Thoracic aorta (tissue), 2 donors: ENCODE data around the gene HOXC9. TPM values are rescaled to one million over a fixed set of nuclear protein-coding genes. Genes with fewer than 3 reads are reported as not detected.
A peak's percentile ranks its signal among the peaks of the same experiment; 100 is the strongest.

Experiments
- ATAC-seq: fragments of 150-250 bp; one replicate; pipeline ENCODE4 v1.8.0; 2017; ENCODE audit warnings: low read depth; ENCODE audit not compliant: insufficient number of reproducible peaks, low FRiP score
- DNase-seq: peaks from one replicate; pipeline ENCODE4 v3.0.0-alpha.2; 2020; ENCODE audit warnings: low spot score
- H3K27ac ChIP-seq, 2 donors: fragments of 200-600 bp; sonication (generic); 1 replicate in 1 of 2; 2 replicates in 1 of 2; pipeline ENCODE4 v1.5.1; 2016; ENCODE audit warnings: mild to moderate bottlenecking in 2 of 2, moderate library complexity in 2 of 2
- H3K27me3 ChIP-seq: fragments of 200-600 bp; sonication (generic); replicated peaks from 2 replicates; pipeline ENCODE4 v1.6.0; 2016; ENCODE audit warnings: mild to moderate bottlenecking; ENCODE audit not compliant: insufficient read depth
- H3K36me3 ChIP-seq: fragments of 200-600 bp; sonication (generic); one replicate; pipeline ENCODE4 v1.5.1; 2016
- H3K4me1 ChIP-seq, 2 donors: fragments of 200-600 bp; sonication (generic); 1 replicate in 1 of 2; 2 replicates in 1 of 2; pipeline versions ENCODE4 v1.5.1 to v1.6.0; 2016; ENCODE audit warnings: low read depth in 2 of 2, mild to moderate bottlenecking in 1 of 2; ENCODE audit not compliant: control insufficient read depth in 1 of 2
- H3K4me3 ChIP-seq: fragments of 200-600 bp; sonication (generic); 2 replicates; pipeline ENCODE4 v1.5.1; 2016; ENCODE audit warnings: mild to moderate bottlenecking
- H3K9me3 ChIP-seq: fragments of 200-600 bp; sonication (generic); 2 replicates; pipeline ENCODE4 v1.5.1; 2016
- total RNA-seq, 2 donors: library from RNA; depleted of rRNA; stranded (reverse); fragments of >200 nt; gene quantifications; one replicate each; pipeline versions ENCODE4 v1.1.0 to v1.2.3, GENCODE V29; 2016
- TF ChIP-seq, protein P1 (sequence below): fragments of 200-600 bp; sonication (generic); IDR thresholded peaks from one replicate; pipeline ENCODE4 v1.5.1; 2019; ENCODE audit warnings: antibody characterized with exemption

The HOXC9 gene
- total RNA-seq, 2 donors from 2014 or later, result not detected

GRCh38 chr12:53955036-53955775 lies 44.8 kb upstream of the HOXC9 start:
- Histone ChIP-seq H3K27me3 (peaks cover 36% of the 10 kb centered on the region), H3K4me3 (no peak overlapping the region), H3K36me3 (no peaks in the 10 kb centered on the region), H3K27ac (peak overlapping the region in 1 of 2 donors; percentile 35), H3K9me3 (no peaks in the 10 kb centered on the region), H3K4me1 (peaks cover 0 to 11% of the 10 kb centered on the region in 2 donors)
- TF ChIP-seq, protein P1, sequence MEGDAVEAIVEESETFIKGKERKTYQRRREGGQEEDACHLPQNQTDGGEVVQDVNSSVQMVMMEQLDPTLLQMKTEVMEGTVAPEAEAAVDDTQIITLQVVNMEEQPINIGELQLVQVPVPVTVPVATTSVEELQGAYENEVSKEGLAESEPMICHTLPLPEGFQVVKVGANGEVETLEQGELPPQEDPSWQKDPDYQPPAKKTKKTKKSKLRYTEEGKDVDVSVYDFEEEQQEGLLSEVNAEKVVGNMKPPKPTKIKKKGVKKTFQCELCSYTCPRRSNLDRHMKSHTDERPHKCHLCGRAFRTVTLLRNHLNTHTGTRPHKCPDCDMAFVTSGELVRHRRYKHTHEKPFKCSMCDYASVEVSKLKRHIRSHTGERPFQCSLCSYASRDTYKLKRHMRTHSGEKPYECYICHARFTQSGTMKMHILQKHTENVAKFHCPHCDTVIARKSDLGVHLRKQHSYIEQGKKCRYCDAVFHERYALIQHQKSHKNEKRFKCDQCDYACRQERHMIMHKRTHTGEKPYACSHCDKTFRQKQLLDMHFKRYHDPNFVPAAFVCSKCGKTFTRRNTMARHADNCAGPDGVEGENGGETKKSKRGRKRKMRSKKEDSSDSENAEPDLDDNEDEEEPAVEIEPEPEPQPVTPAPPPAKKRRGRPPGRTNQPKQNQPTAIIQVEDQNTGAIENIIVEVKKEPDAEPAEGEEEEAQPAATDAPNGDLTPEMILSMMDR, result no peak
- ATAC-seq (no peak), DNase-seq (no peak)

DNA sequence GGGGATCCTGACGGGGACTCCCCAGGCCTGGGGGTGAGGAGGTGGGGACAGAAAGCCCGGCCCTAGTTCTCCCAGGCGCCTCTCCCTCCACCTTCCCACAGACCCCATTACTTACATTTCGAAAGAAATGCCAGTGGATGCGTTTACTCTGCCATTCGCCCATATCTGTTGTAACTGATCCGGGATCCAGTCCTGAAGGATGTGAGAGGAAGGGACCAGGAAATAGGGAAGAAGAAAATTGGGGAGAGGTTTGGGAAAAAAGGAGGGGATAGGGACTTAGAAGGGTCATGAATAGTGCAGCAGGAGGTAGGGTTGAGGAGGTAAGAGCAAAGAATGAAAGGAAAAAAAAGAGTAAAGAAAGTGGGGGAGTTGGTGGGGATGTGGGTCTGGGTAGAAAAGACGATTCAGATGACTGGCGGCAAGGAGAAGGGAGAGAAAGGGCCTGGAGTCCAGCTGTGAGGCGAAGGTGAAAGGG lies 44.1 kb upstream of the HOXC9 start:
- no peak for ATAC-seq
- Histone ChIP-seq H3K4me1 (peaks cover 0 to 11% of the 10 kb centered on the region in 2 donors), H3K9me3 (no peaks in the 10 kb centered on the region), H3K27ac (peak overlapping the region in 1 of 2 donors; percentile 35), H3K27me3 (peaks cover 36% of the 10 kb centered on the region), H3K36me3 (no peaks in the 10 kb centered on the region), H3K4me3 (no peak overlapping the region)
- TF ChIP-seq, protein P1, result no peak
- DNase-seq, result no peak

DNA sequence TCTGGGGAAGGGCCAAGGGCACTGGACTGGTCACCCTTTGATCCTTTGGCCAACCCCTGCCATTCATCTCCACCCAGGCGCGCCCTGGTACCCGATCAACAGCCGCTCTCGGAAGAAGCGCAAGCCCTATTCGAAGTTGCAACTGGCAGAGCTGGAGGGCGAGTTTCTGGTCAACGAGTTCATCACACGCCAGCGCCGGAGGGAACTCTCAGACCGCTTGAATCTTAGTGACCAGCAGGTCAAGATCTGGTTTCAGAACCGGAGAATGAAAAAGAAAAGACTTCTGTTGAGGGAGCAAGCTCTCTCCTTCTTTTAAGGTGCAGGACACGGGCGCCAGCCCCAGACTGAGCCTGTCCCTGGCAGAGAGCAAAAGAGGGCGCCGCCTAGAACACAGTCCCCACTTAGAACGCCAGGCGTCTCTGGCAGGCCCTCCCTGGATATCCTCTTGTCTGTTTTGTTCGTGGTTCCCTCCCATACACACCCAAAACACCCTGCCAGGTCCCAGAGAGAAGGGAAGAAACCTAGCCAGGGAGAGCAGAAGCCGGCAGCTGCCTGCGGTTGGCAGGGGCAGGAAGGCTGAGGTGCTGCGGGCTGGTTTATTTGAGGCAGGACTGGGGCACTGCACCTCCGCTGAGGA lies 43.6 kb upstream of the HOXC9 start:
- Histone ChIP-seq H3K36me3 (no peaks in the 10 kb centered on the region), H3K4me3 (no peak overlapping the region), H3K4me1 (peaks cover 0 to 11% of the 10 kb centered on the region in 2 donors), H3K27me3 (peaks cover 31% of the 10 kb centered on the region), H3K27ac (no peak overlapping the region), H3K9me3 (no peaks in the 10 kb centered on the region)
- DNase-seq, result no peak
- TF ChIP-seq, protein P1, result no peak
- no peak for ATAC-seq

GRCh38 chr12:53956914-53957536 lies 42.9 kb upstream of the HOXC9 start:
- no peak for DNase-seq
- H3K4me3 ChIP-seq, result no peak overlapping the region
- TF ChIP-seq, protein P1, result no peak
- H3K9me3 ChIP-seq, result no peaks in the 10 kb centered on the region
- peaks cover 0 to 11% of the 10 kb centered on the region in 2 donors for H3K4me1 ChIP-seq
- no peak overlapping the region for H3K27ac ChIP-seq
- no peak for ATAC-seq
- H3K27me3 ChIP-seq, result peaks cover 35% of the 10 kb centered on the region
- no peaks in the 10 kb centered on the region for H3K36me3 ChIP-seq

DNA sequence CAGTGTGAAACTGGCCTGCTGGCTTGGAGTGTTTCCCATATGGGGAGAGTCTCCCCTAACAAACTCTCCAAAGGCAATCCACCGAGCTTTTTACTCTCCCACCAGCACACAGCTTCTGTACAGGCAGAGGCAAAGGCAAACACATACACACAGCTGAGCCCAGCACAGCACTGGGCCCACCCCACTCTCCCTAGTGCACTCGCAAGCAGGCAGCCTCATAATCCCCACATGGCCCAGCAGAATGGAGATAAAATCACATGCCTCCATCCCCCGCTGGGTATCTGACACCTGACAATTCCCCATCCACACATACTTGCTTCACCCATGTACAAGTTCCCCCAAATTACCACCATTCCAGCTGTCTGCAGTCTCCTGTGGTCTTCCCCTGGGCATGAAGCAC lies 41.8 kb upstream of the HOXC9 start:
- H3K27ac ChIP-seq, result no peak overlapping the region
- H3K4me3 ChIP-seq, result no peak overlapping the region
- H3K36me3 ChIP-seq, result no peaks in the 10 kb centered on the region
- H3K4me1 ChIP-seq, result peaks cover 0 to 11% of the 10 kb centered on the region in 2 donors
- no peaks in the 10 kb centered on the region for H3K9me3 ChIP-seq
- ATAC-seq (no peak), DNase-seq (no peak)
- H3K27me3 ChIP-seq, result peaks cover 45% of the 10 kb centered on the region
- TF ChIP-seq, protein P1, result no peak
